ENCODE results near the gene SLC39A1. TPM values are rescaled to one million over a fixed set of nuclear protein-coding genes. Genes with fewer than 3 reads are reported as not detected.

Gene SLC39A1
- total RNA-seq, 1 experiment from 2014 or later: 158 TPM

GRCh38 chr1:153934746-153935145, 28.6 kb downstream of the SLC39A1 start:
- no peak overlapping the region for H3K4me3 ChIP-seq (ENCODE audit: low read depth in 2 of 2, low read length in 2 of 2)
- H3K9me3 ChIP-seq (ENCODE audit: control insufficient read depth, insufficient read depth, low read depth, low read length): no peaks in the 10 kb centered on the region
- no TSS peak for BruUV-seq (replicated peaks)
- no peaks in the 10 kb centered on the region for H3K27me3 ChIP-seq (ENCODE audit: control insufficient read depth, insufficient read depth, low read length)
- no peak for DNase-seq (ENCODE audit: low read depth, low spot score)
- no peak for TF ChIP-seq SIN3A (IDR thresholded peaks at IDR 0.05; ENCODE audit: borderline replicate concordance, insufficient read depth, low read depth, low read length)
- intact Hi-C loops (cut with micrococcal nuclease; ENCODE audit: unreplicated experiment) (no loop called here), in situ Hi-C loops (cut with HindIII; ENCODE audit: low pct_unique_long_range_greater_than_20kb, low sequenced_read_pairs) (no loop called here)
- POLR2A ChIA-PET: no interaction called here
- CTCF ChIA-PET: no interaction called here
- no peak for ATAC-seq
- H3K27ac ChIP-seq (ENCODE audit: low read length): no peak overlapping the region
- 0 out of 2 replicates have a peak, but pooled peaks cover 6% of the 10 kb centered on the region for H3K36me3 ChIP-seq (ENCODE audit: control insufficient read depth, insufficient read depth, low read length)
- no peaks in the 10 kb centered on the region for H3K4me1 ChIP-seq (ENCODE audit: control insufficient read depth, insufficient read depth, low read length)

DNA sequence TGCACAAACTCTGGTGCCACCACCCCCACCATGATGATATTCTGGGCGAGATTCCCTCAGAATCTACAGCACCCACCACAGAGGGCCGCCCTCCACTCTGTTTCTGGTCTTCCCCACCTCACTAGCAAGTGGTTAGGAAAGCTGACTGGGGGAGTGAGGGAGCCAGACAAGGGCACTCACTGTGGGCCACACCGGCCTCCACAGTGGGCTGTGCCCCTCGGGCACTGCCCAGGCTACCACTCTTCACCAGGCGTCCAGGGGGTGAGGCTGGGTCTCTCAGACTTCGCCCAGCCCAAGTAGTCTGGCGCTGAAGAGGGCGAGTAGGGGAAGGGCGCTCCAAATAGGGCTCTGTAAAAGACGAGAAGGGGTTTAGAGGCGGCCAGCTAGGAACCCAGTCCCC, 29.4 kb downstream of the SLC39A1 start:
- no TSS peak for BruUV-seq (replicated peaks)
- no peaks in the 10 kb centered on the region for H3K9me3 ChIP-seq (ENCODE audit: control insufficient read depth, insufficient read depth, low read depth, low read length)
- H3K27me3 ChIP-seq (ENCODE audit: control insufficient read depth, insufficient read depth, low read length): no peaks in the 10 kb centered on the region
- H3K4me1 ChIP-seq (ENCODE audit: control insufficient read depth, insufficient read depth, low read length): no peaks in the 10 kb centered on the region
- intact Hi-C loops (cut with micrococcal nuclease; ENCODE audit: unreplicated experiment): no loop called here
- no peak overlapping the region for H3K4me3 ChIP-seq (ENCODE audit: low read depth in 2 of 2, low read length in 2 of 2)
- ATAC-seq (no peak), DNase-seq (ENCODE audit: low read depth, low spot score) (no peak)
- 0 out of 2 replicates have a peak, but pooled peaks cover 6% of the 10 kb centered on the region for H3K36me3 ChIP-seq (ENCODE audit: control insufficient read depth, insufficient read depth, low read length)
- CTCF ChIA-PET: no interaction called here
- no peak overlapping the region for H3K27ac ChIP-seq (ENCODE audit: low read length)
- in situ Hi-C loops (cut with HindIII; ENCODE audit: low pct_unique_long_range_greater_than_20kb, low sequenced_read_pairs): no loop called here
- POLR2A ChIA-PET: no interaction called here
- TF ChIP-seq CTCF (IDR thresholded peaks at IDR 0.05): no peak
- TF ChIP-seq POLR2AphosphoS5 (IDR thresholded peaks at IDR 0.05; ENCODE audit: low read depth, low read length): no peak
- no peak for TF ChIP-seq SIN3A (IDR thresholded peaks at IDR 0.05; ENCODE audit: borderline replicate concordance, insufficient read depth, low read depth, low read length)
- TF ChIP-seq, protein P1, sequence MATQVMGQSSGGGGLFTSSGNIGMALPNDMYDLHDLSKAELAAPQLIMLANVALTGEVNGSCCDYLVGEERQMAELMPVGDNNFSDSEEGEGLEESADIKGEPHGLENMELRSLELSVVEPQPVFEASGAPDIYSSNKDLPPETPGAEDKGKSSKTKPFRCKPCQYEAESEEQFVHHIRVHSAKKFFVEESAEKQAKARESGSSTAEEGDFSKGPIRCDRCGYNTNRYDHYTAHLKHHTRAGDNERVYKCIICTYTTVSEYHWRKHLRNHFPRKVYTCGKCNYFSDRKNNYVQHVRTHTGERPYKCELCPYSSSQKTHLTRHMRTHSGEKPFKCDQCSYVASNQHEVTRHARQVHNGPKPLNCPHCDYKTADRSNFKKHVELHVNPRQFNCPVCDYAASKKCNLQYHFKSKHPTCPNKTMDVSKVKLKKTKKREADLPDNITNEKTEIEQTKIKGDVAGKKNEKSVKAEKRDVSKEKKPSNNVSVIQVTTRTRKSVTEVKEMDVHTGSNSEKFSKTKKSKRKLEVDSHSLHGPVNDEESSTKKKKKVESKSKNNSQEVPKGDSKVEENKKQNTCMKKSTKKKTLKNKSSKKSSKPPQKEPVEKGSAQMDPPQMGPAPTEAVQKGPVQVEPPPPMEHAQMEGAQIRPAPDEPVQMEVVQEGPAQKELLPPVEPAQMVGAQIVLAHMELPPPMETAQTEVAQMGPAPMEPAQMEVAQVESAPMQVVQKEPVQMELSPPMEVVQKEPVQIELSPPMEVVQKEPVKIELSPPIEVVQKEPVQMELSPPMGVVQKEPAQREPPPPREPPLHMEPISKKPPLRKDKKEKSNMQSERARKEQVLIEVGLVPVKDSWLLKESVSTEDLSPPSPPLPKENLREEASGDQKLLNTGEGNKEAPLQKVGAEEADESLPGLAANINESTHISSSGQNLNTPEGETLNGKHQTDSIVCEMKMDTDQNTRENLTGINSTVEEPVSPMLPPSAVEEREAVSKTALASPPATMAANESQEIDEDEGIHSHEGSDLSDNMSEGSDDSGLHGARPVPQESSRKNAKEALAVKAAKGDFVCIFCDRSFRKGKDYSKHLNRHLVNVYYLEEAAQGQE (IDR thresholded peaks at IDR 0.05; ENCODE audit: insufficient read depth in 1 of 2, low read depth in 2 of 2, low read length in 1 of 2): no peak
- no peak for TF ChIP-seq TCF7L2 (IDR thresholded peaks at IDR 0.05; ENCODE audit: low read depth, low read length)

DNA sequence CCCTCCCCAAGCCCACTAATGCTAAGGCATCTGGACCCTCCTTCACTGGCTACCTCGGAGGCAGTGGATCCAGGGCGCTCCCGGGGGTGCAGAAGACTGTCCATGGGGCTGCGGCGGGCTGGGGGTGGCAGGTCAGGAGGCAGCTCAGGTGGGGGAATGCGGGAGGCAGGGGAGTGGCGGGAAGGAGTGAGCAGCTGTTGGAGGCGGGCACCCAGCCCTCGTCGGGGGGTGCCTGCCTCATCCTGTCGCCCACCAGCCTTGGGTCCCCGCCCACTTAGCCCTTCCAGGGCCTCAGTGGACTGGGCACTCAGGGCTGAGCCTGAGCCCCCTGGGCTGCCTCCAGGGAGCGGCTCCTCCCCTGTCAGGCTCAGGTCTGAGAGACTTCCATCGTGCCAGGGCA, 29.9 kb downstream of the SLC39A1 start:
- no peaks in the 10 kb centered on the region for H3K9me3 ChIP-seq (ENCODE audit: control insufficient read depth, insufficient read depth, low read depth, low read length)
- intact Hi-C loops (cut with micrococcal nuclease; ENCODE audit: unreplicated experiment) (no loop called here), in situ Hi-C loops (cut with HindIII; ENCODE audit: low pct_unique_long_range_greater_than_20kb, low sequenced_read_pairs) (no loop called here)
- DNase-seq (ENCODE audit: low read depth, low spot score) (no peak), ATAC-seq (no peak)
- CTCF ChIA-PET: no interaction called here
- no TSS peak for BruUV-seq (replicated peaks)
- H3K27me3 ChIP-seq (ENCODE audit: control insufficient read depth, insufficient read depth, low read length): no peaks in the 10 kb centered on the region
- H3K4me3 ChIP-seq (ENCODE audit: low read depth in 2 of 2, low read length in 2 of 2): no peak overlapping the region
- TF ChIP-seq CTCF (IDR thresholded peaks at IDR 0.05) (no peak), POLR2AphosphoS5 (IDR thresholded peaks at IDR 0.05; ENCODE audit: low read depth, low read length) (no peak), SIN3A (IDR thresholded peaks at IDR 0.05; ENCODE audit: borderline replicate concordance, insufficient read depth, low read depth, low read length) (no peak), TCF7L2 (IDR thresholded peaks at IDR 0.05; ENCODE audit: low read depth, low read length) (no peak)
- TF ChIP-seq, protein P1 (IDR thresholded peaks at IDR 0.05; ENCODE audit: insufficient read depth in 1 of 2, low read depth in 2 of 2, low read length in 1 of 2): no peak
- H3K27ac ChIP-seq (ENCODE audit: low read length): no peak overlapping the region
- POLR2A ChIA-PET: interaction anchor here (0.6 kb wide), 1 partner anchor 54 kb away, joined by 5 read pairs; no protein-coding TSS in a partner anchor
- 0 out of 2 replicates have a peak, but pooled peaks cover 6% of the 10 kb centered on the region for H3K36me3 ChIP-seq (ENCODE audit: control insufficient read depth, insufficient read depth, low read length)
- H3K4me1 ChIP-seq (ENCODE audit: control insufficient read depth, insufficient read depth, low read length): no peaks in the 10 kb centered on the region
